Measurements from ENCODE around the gene CHMP2A.

Gene CHMP2A

DNA sequence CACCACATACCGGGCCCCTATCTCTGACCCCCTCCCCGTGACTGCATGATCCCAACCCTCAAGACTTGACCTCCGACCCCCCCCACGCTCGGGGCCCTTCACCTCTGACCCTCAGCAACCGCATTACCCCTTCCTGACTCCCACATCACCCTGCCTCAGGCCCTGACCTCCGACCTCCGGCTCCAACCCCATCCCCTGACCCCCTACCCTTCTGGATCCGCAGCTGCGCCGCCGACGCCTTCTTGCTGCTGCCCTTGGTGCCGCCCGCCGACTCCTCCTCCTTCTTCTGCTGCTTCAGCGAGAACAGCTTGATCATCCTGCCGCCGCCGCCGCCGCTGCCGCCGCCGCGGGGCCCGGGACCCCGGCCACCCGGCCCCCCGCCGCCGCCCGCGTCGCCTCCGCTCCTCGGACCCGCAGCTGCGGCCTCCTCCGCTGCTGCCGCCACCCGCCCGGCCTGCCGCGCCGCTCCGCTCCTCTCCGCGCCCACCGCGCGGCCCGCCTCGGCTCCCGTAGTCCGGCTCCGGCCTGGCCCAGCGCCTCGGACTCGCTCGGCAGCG is 3.2 kb upstream of the CHMP2A start, which contains the start of gene UBE2M (continued):
- TF ChIP-seq ZNF623 (tag by site-specific recombination; IDR thresholded peaks at IDR 0.05) (no peak), ZNF544 (tag by site-specific recombination; IDR thresholded peaks at IDR 0.05) (no peak), ZNF266 (tag by site-specific recombination; IDR thresholded peaks at IDR 0.05; ENCODE audit: low read depth) (no peak), ZNF658 (tag by site-specific recombination; IDR thresholded peaks at IDR 0.05) (no peak), ZNF626 (tag by site-specific recombination; IDR thresholded peaks at IDR 0.05) (no peak), ZNF184 (tag by site-specific recombination; IDR thresholded peaks at IDR 0.05) (no peak), REPIN1 (tag by site-specific recombination; IDR thresholded peaks at IDR 0.05; ENCODE audit: low read depth) (no peak), ZNF837 (tag by site-specific recombination; IDR thresholded peaks at IDR 0.05) (no peak), ZNF677 (tag by site-specific recombination; IDR thresholded peaks at IDR 0.05) (no peak), ZNF394 (tag by site-specific recombination; IDR thresholded peaks at IDR 0.05; ENCODE audit: borderline replicate concordance) (no peak), ZIC2 (tag by site-specific recombination; IDR thresholded peaks at IDR 0.05) (no peak; the same call in 1 of the 2 replicates), KLF9 (tag by site-specific recombination; IDR thresholded peaks at IDR 0.05; ENCODE audit: low read depth) (peak; percentile 27; the same call in 1 of the 2 replicates), SP7 (tag by site-specific recombination; IDR thresholded peaks at IDR 0.05) (peak; percentile 7; the same call in 1 of the 2 replicates), KLF1 (tag by site-specific recombination; IDR thresholded peaks at IDR 0.05) (no peak), ZBTB7A (tag by site-specific recombination; IDR thresholded peaks at IDR 0.05; ENCODE audit: low read depth) (peak; percentile 77; the same call in 1 of the 2 replicates), SALL2 (tag by site-specific recombination; IDR thresholded peaks at IDR 0.05; ENCODE audit: borderline replicate concordance) (no peak), SCRT1 (tag by site-specific recombination; IDR thresholded peaks at IDR 0.05; ENCODE audit: borderline replicate concordance) (no peak), PRDM1 (tag by site-specific recombination; IDR thresholded peaks at IDR 0.05) (no peak), ZNF19 (tag by site-specific recombination; IDR thresholded peaks at IDR 0.05; ENCODE audit: low read depth) (no peak), ZNF133 (tag by site-specific recombination; IDR thresholded peaks at IDR 0.05) (no peak), ZNF169 (tag by site-specific recombination; IDR thresholded peaks at IDR 0.05) (no peak), ZNF175 (tag by site-specific recombination; IDR thresholded peaks at IDR 0.05) (no peak), ZNF391 (tag by site-specific recombination; IDR thresholded peaks at IDR 0.05; ENCODE audit: borderline replicate concordance, low read depth) (no peak), ZNF223 (tag by site-specific recombination; IDR thresholded peaks at IDR 0.05) (no peak)
- TF ChIP-seq, protein P1, sequence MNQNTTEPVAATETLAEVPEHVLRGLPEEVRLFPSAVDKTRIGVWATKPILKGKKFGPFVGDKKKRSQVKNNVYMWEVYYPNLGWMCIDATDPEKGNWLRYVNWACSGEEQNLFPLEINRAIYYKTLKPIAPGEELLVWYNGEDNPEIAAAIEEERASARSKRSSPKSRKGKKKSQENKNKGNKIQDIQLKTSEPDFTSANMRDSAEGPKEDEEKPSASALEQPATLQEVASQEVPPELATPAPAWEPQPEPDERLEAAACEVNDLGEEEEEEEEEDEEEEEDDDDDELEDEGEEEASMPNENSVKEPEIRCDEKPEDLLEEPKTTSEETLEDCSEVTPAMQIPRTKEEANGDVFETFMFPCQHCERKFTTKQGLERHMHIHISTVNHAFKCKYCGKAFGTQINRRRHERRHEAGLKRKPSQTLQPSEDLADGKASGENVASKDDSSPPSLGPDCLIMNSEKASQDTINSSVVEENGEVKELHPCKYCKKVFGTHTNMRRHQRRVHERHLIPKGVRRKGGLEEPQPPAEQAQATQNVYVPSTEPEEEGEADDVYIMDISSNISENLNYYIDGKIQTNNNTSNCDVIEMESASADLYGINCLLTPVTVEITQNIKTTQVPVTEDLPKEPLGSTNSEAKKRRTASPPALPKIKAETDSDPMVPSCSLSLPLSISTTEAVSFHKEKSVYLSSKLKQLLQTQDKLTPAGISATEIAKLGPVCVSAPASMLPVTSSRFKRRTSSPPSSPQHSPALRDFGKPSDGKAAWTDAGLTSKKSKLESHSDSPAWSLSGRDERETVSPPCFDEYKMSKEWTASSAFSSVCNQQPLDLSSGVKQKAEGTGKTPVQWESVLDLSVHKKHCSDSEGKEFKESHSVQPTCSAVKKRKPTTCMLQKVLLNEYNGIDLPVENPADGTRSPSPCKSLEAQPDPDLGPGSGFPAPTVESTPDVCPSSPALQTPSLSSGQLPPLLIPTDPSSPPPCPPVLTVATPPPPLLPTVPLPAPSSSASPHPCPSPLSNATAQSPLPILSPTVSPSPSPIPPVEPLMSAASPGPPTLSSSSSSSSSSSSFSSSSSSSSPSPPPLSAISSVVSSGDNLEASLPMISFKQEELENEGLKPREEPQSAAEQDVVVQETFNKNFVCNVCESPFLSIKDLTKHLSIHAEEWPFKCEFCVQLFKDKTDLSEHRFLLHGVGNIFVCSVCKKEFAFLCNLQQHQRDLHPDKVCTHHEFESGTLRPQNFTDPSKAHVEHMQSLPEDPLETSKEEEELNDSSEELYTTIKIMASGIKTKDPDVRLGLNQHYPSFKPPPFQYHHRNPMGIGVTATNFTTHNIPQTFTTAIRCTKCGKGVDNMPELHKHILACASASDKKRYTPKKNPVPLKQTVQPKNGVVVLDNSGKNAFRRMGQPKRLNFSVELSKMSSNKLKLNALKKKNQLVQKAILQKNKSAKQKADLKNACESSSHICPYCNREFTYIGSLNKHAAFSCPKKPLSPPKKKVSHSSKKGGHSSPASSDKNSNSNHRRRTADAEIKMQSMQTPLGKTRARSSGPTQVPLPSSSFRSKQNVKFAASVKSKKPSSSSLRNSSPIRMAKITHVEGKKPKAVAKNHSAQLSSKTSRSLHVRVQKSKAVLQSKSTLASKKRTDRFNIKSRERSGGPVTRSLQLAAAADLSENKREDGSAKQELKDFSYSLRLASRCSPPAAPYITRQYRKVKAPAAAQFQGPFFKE (tag by site-specific recombination; IDR thresholded peaks at IDR 0.05; ENCODE audit: borderline replicate concordance) = no peak
- TF ChIP-seq, protein P2, sequence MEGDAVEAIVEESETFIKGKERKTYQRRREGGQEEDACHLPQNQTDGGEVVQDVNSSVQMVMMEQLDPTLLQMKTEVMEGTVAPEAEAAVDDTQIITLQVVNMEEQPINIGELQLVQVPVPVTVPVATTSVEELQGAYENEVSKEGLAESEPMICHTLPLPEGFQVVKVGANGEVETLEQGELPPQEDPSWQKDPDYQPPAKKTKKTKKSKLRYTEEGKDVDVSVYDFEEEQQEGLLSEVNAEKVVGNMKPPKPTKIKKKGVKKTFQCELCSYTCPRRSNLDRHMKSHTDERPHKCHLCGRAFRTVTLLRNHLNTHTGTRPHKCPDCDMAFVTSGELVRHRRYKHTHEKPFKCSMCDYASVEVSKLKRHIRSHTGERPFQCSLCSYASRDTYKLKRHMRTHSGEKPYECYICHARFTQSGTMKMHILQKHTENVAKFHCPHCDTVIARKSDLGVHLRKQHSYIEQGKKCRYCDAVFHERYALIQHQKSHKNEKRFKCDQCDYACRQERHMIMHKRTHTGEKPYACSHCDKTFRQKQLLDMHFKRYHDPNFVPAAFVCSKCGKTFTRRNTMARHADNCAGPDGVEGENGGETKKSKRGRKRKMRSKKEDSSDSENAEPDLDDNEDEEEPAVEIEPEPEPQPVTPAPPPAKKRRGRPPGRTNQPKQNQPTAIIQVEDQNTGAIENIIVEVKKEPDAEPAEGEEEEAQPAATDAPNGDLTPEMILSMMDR (tag by site-specific recombination; IDR thresholded peaks at IDR 0.05) = no peak
- TF ChIP-seq, protein P3, sequence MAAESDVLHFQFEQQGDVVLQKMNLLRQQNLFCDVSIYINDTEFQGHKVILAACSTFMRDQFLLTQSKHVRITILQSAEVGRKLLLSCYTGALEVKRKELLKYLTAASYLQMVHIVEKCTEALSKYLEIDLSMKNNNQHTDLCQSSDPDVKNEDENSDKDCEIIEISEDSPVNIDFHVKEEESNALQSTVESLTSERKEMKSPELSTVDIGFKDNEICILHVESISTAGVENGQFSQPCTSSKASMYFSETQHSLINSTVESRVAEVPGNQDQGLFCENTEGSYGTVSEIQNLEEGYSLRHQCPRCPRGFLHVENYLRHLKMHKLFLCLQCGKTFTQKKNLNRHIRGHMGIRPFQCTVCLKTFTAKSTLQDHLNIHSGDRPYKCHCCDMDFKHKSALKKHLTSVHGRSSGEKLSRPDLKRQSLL (tag by site-specific recombination; IDR thresholded peaks at IDR 0.05) = no peak
- TF ChIP-seq, protein P4, sequence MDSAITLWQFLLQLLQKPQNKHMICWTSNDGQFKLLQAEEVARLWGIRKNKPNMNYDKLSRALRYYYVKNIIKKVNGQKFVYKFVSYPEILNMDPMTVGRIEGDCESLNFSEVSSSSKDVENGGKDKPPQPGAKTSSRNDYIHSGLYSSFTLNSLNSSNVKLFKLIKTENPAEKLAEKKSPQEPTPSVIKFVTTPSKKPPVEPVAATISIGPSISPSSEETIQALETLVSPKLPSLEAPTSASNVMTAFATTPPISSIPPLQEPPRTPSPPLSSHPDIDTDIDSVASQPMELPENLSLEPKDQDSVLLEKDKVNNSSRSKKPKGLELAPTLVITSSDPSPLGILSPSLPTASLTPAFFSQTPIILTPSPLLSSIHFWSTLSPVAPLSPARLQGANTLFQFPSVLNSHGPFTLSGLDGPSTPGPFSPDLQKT (IDR thresholded peaks at IDR 0.05; ENCODE audit: borderline replicate concordance, low read depth, low read length) = no peak
- TF ChIP-seq, protein P5, sequence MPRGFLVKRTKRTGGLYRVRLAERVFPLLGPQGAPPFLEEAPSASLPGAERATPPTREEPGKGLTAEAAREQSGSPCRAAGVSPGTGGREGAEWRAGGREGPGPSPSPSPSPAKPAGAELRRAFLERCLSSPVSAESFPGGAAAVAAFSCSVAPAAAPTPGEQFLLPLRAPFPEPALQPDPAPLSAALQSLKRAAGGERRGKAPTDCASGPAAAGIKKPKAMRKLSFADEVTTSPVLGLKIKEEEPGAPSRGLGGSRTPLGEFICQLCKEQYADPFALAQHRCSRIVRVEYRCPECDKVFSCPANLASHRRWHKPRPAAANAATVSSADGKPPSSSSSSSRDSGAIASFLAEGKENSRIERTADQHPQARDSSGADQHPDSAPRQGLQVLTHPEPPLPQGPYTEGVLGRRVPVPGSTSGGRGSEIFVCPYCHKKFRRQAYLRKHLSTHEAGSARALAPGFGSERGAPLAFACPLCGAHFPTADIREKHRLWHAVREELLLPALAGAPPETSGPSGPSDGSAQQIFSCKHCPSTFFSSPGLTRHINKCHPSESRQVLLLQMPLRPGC (tag by site-specific recombination; IDR thresholded peaks at IDR 0.05) = no peak
